Thymus (tissue), 11 donors: ENCODE measurements around the gene LIPE. TPM values are rescaled to one million over a fixed set of nuclear protein-coding genes. Genes with fewer than 3 reads are reported as not detected.

Experiments
- DNase-seq, 9 donors: peaks; one replicate each; pipeline ENCODE4 v3.0.0-alpha.2; 2013; ENCODE audit warnings: low spot score in 9 of 9, low read depth in 6 of 9, missing footprints in 1 of 9
- H3K27ac ChIP-seq, 2 donors: one replicate each; pipeline ENCODE4 v1.5.1; 2013; ENCODE audit warnings: control low read depth in 1 of 2, low read depth in 1 of 2, low read length in 1 of 2, mild to moderate bottlenecking in 1 of 2, moderate library complexity in 1 of 2
- H3K27me3 ChIP-seq, 2 donors: one replicate each; pipeline ENCODE4 v1.5.1; 2013; ENCODE audit warnings: low read length in 1 of 2; ENCODE audit not compliant: control insufficient read depth in 2 of 2, insufficient read depth in 1 of 2
- H3K36me3 ChIP-seq, 2 donors: one replicate each; pipeline ENCODE4 v1.5.1; 2013; ENCODE audit warnings: low read length in 1 of 2, mild to moderate bottlenecking in 1 of 2, moderate library complexity in 1 of 2; ENCODE audit not compliant: control insufficient read depth in 2 of 2, insufficient read depth in 2 of 2
- H3K4me1 ChIP-seq, 2 donors: one replicate each; pipeline ENCODE4 v1.5.1; 2013; ENCODE audit warnings: low read length in 2 of 2; ENCODE audit not compliant: control insufficient read depth in 2 of 2, insufficient read depth in 2 of 2
- H3K4me3 ChIP-seq, 2 donors: one replicate each; pipeline ENCODE4 v1.5.1; 2013; ENCODE audit warnings: low read length in 2 of 2, control low read depth in 1 of 2, mild to moderate bottlenecking in 1 of 2
- H3K9me3 ChIP-seq, 2 donors: one replicate each; pipeline ENCODE4 v1.5.1; 2013; ENCODE audit warnings: low read length in 1 of 2, mild to moderate bottlenecking in 1 of 2; ENCODE audit not compliant: control insufficient read depth in 2 of 2, insufficient read depth in 1 of 2
- WGBS: extraction: QIAGEN DNeasy Blood & Tissue Kit; methylation state at CpG from one replicate; pipeline ENCODE4 v1.1.7; 2013; 5-methylcytosine and 5-hydroxymethylcytosine counted together
- polyA plus RNA-seq: library from polyadenylated mRNA; stranded (reverse); fragments of 200-250 nt; gene quantifications from one replicate; pipeline ENCODE4 v1.2.3, GENCODE V29; 2013
- total RNA-seq: library from RNA; stranded (reverse); fragments of 120-200 nt; gene quantifications from one replicate; pipeline ENCODE4 v1.2.4, GENCODE V29; 2013
- donor health status: healthy.

Gene LIPE
- total and polyA plus RNA-seq, 2 donors, result 6.8 to 12.9 TPM

- Histone ChIP-seq H3K4me1 (no peaks in the 10 kb centered on the region), H3K27me3 (no peaks in the 10 kb centered on the region), H3K36me3 (peaks cover 0 to 7% of the 10 kb centered on the region in 2 donors), H3K27ac (no peak overlapping the region), H3K9me3 (peaks cover 0 to 9% of the 10 kb centered on the region in 2 donors), H3K4me3 (no peak overlapping the region)
- no peak for DNase-seq
- WGBS, result 98% methylated on average over 11 of the region's 11 CpGs
These were observed 58.8 kb downstream of the LIPE start for GRCh38 chr19:42368360-42368759.

- no peak for DNase-seq
- WGBS, result 98% methylated on average over 4 of the region's 4 CpGs
- H3K36me3 ChIP-seq, result peaks cover 0 to 10% of the 10 kb centered on the region in 2 donors
These were observed 59.3 kb downstream of the LIPE start for GRCh38 chr19:42367929-42368328.

GRCh38 chr19:42366673-42367072 is 60.5 kb downstream of the LIPE start:
- Histone ChIP-seq H3K36me3 (peaks cover 0 to 10% of the 10 kb centered on the region in 2 donors), H3K27ac (no peak overlapping the region), H3K4me1 (no peaks in the 10 kb centered on the region), H3K4me3 (no peak overlapping the region), H3K27me3 (no peaks in the 10 kb centered on the region), H3K9me3 (peaks cover 0 to 9% of the 10 kb centered on the region in 2 donors)
- 95% methylated on average over 1 of the region's 1 CpG for WGBS
- DNase-seq, result no peak

More at GRCh38 chr19:42367929-42368328, 59.3 kb downstream of the LIPE start:
- H3K4me1 ChIP-seq, result no peaks in the 10 kb centered on the region
- H3K27me3 ChIP-seq, result no peaks in the 10 kb centered on the region
- H3K9me3 ChIP-seq, result peaks cover 0 to 9% of the 10 kb centered on the region in 2 donors
- no peak overlapping the region for H3K4me3 ChIP-seq
- H3K27ac ChIP-seq, result no peak overlapping the region

- H3K36me3 ChIP-seq, result peaks cover 0 to 10% of the 10 kb centered on the region in 2 donors
- no peak overlapping the region for H3K27ac ChIP-seq
- no peaks in the 10 kb centered on the region for H3K27me3 ChIP-seq
- DNase-seq, result no peak
- peaks cover 0 to 9% of the 10 kb centered on the region in 2 donors for H3K9me3 ChIP-seq
- H3K4me1 ChIP-seq, result no peaks in the 10 kb centered on the region
- H3K4me3 ChIP-seq, result no peak overlapping the region
- WGBS, result 94% methylated on average over 17 of the region's 17 CpGs
These were observed 63.4 kb downstream of the LIPE start for GRCh38 chr19:42363614-42364346.

GRCh38 chr19:42362891-42363440 is 64.2 kb downstream of the LIPE start:
- Histone ChIP-seq H3K27me3 (no peaks in the 10 kb centered on the region), H3K4me1 (no peaks in the 10 kb centered on the region), H3K27ac (no peak overlapping the region), H3K9me3 (peaks cover 0 to 9% of the 10 kb centered on the region in 2 donors), H3K4me3 (no peak overlapping the region), H3K36me3 (peaks cover 0 to 10% of the 10 kb centered on the region in 2 donors)
- 98% methylated on average over 13 of the region's 13 CpGs for WGBS
- DNase-seq, result no peak

GRCh38 chr19:42362342-42362741 is 64.8 kb downstream of the LIPE start:
- 98% methylated on average over 14 of the region's 14 CpGs for WGBS
- DNase-seq, result no peak
- peaks cover 0 to 9% of the 10 kb centered on the region in 2 donors for H3K9me3 ChIP-seq
- no peak overlapping the region for H3K4me3 ChIP-seq
- H3K27ac ChIP-seq, result no peak overlapping the region
- no peaks in the 10 kb centered on the region for H3K27me3 ChIP-seq
- H3K36me3 ChIP-seq, result peaks cover 0 to 10% of the 10 kb centered on the region in 2 donors
- no peaks in the 10 kb centered on the region for H3K4me1 ChIP-seq

- DNase-seq, result no peak
- no peaks in the 10 kb centered on the region for H3K4me1 ChIP-seq
- peaks cover 0 to 9% of the 10 kb centered on the region in 2 donors for H3K9me3 ChIP-seq
- no peak overlapping the region for H3K4me3 ChIP-seq
- WGBS, result 96% methylated on average over 7 of the region's 7 CpGs
- peaks cover 0 to 13% of the 10 kb centered on the region in 2 donors for H3K36me3 ChIP-seq
- no peaks in the 10 kb centered on the region for H3K27me3 ChIP-seq
- no peak overlapping the region for H3K27ac ChIP-seq
These were observed 65.7 kb downstream of the LIPE start for GRCh38 chr19:42361545-42361910.

GRCh38 chr19:42360787-42361544 is 66.2 kb downstream of the LIPE start:
- Histone ChIP-seq H3K27ac (no peak overlapping the region), H3K4me1 (no peaks in the 10 kb centered on the region), H3K4me3 (no peak overlapping the region), H3K27me3 (no peaks in the 10 kb centered on the region), H3K36me3 (peaks cover 0 to 13% of the 10 kb centered on the region in 2 donors), H3K9me3 (peaks cover 0 to 9% of the 10 kb centered on the region in 2 donors)
- no peak for DNase-seq
- WGBS, result 98% methylated on average over 16 of the region's 16 CpGs

- DNase-seq, result no peak
- Histone ChIP-seq H3K27me3 (no peaks in the 10 kb centered on the region), H3K27ac (no peak overlapping the region), H3K9me3 (no peaks in the 10 kb centered on the region), H3K36me3 (peaks cover 0 to 9% of the 10 kb centered on the region in 2 donors), H3K4me1 (no peaks in the 10 kb centered on the region), H3K4me3 (no peak overlapping the region)
- WGBS, result 96% methylated on average over 12 of the region's 12 CpGs
These were observed 69.9 kb downstream of the LIPE start for GRCh38 chr19:42357290-42357689.
